GM21619 (cell line): ENCODE data around the gene ARRB1.
A peak's percentile ranks its signal among the peaks of the same experiment; 100 is the strongest.
"Not testable (repeated sequence)": the region's sequence is repeated elsewhere in the genome, so short reads cannot be mapped to it uniquely, and the experiment has no call there.

Source experiments
- ATAC-seq: cut with Tn5 transposase; IDR thresholded peaks from one replicate; pipeline ENCODE4 v1.9.1; 2021; ENCODE audit not compliant: unreplicated experiment

ARRB1 gene

GRCh38 chr11:75351541-75351790, at the start of gene ARRB1:
Gene ARRB1, minus strand, starts transcription at chr11:75351661. Its CDS starts 54 bp downstream, at chr11:75351607.
- no peak for ATAC-seq

- ATAC-seq: no peak
Measured at GRCh38 chr11:75400146-75400865, 48.8 kb upstream of the ARRB1 start.

GRCh38 chr11:75399344-75400145, 48.1 kb upstream of the ARRB1 start, which contains the start of gene RPS3:
Gene RPS3, plus strand, starts transcription at chr11:75399518. Its CDS starts 30 bp downstream, at chr11:75399548.
- peak; percentile 95 for ATAC-seq

- ATAC-seq: no peak
Measured at GRCh38 chr11:75398906-75399305, 47.4 kb upstream of the ARRB1 start.

GRCh38 chr11:75394085-75394840, 42.8 kb upstream of the ARRB1 start:
- ATAC-seq: no peak

- no peak for ATAC-seq
Measured at GRCh38 chr11:75389925-75390324, 38.5 kb upstream of the ARRB1 start.

- no peak for ATAC-seq
Measured at GRCh38 chr11:75389276-75389605, 37.8 kb upstream of the ARRB1 start.

- no peak for ATAC-seq
Measured at GRCh38 chr11:75388386-75389275, 37.2 kb upstream of the ARRB1 start.

- no peak for ATAC-seq
Measured at GRCh38 chr11:75387736-75388294, 36.4 kb upstream of the ARRB1 start.

- ATAC-seq: no peak
Measured at GRCh38 chr11:75386942-75387630, 35.6 kb upstream of the ARRB1 start.

- no peak for ATAC-seq
Measured at GRCh38 chr11:75384438-75385080, 33.1 kb upstream of the ARRB1 start.

- no peak for ATAC-seq
Measured at GRCh38 chr11:75383246-75383645, 31.8 kb upstream of the ARRB1 start.

GRCh38 chr11:75380716-75381420, 29.4 kb upstream of the ARRB1 start:
- ATAC-seq: no peak

- ATAC-seq: no peak
Measured at GRCh38 chr11:75380245-75380644, 28.8 kb upstream of the ARRB1 start.

- ATAC-seq: not testable (repeated sequence)
Measured at GRCh38 chr11:75378776-75379175, 27.3 kb upstream of the ARRB1 start.

GRCh38 chr11:75376175-75376574, 24.7 kb upstream of the ARRB1 start:
- ATAC-seq: no peak

- ATAC-seq: no peak
Measured at GRCh38 chr11:75375626-75376025, 24.2 kb upstream of the ARRB1 start.

GRCh38 chr11:75374646-75375045, 23.2 kb upstream of the ARRB1 start:
- ATAC-seq: no peak

GRCh38 chr11:75373201-75373600, 21.7 kb upstream of the ARRB1 start:
- no peak for ATAC-seq
